Activated gamma-delta T cell treated with anti-CD3 and anti-CD28 coated beads, Interleukin-2, amount 50 U/mL, for 16 hours (primary cell): ENCODE results near the gene RAD51D.
A peak's percentile ranks its signal among the peaks of the same experiment; 100 is the strongest.
"Not testable (repeated sequence)": the region's sequence is repeated elsewhere in the genome, so short reads cannot be mapped to it uniquely, and the experiment has no call there.

Source experiments
- DNase-seq: peaks from one replicate; pipeline ENCODE4 v3.0.0-alpha.2; 2020; ENCODE audit warnings: low read depth

Gene RAD51D

GRCh38 chr17:35141681-35142466 lies 22.2 kb upstream of the RAD51D start, which contains the start of gene NLE1:
Gene NLE1, minus strand, starts transcription at chr17:35142303. Its CDS starts 28 bp downstream, at chr17:35142275.
- DNase-seq, result peak; percentile 81

GRCh38 chr17:35138218-35138617 lies 18.6 kb upstream of the RAD51D start:
- DNase-seq, result no peak

GRCh38 chr17:35135322-35135721 lies 15.7 kb upstream of the RAD51D start:
- no peak for DNase-seq

- no peak for DNase-seq
Observed at GRCh38 chr17:35132816-35133550, 13.3 kb upstream of the RAD51D start.

- no peak for DNase-seq
Observed at GRCh38 chr17:35132099-35132498, 12.4 kb upstream of the RAD51D start.

GRCh38 chr17:35130392-35130791 lies 10.7 kb upstream of the RAD51D start:
- DNase-seq, result no peak

- no peak for DNase-seq
Observed at GRCh38 chr17:35129973-35130351, 10.3 kb upstream of the RAD51D start.

- no peak for DNase-seq
Observed at GRCh38 chr17:35129154-35129972, 9.7 kb upstream of the RAD51D start.

GRCh38 chr17:35127751-35128514 lies 8.3 kb upstream of the RAD51D start:
- DNase-seq, result no peak

GRCh38 chr17:35121315-35121714 lies 1.7 kb upstream of the RAD51D start, which contains the start of gene FNDC8:
Gene FNDC8, plus strand, starts transcription at chr17:35121615. Its CDS starts 79 bp downstream, at chr17:35121694.
- no peak for DNase-seq

GRCh38 chr17:35117984-35118383 lies 1.7 kb downstream of the RAD51D start:
- no peak for DNase-seq

- no peak for DNase-seq
Observed at GRCh38 chr17:35116845-35117244, 2.8 kb downstream of the RAD51D start.

GRCh38 chr17:35110791-35111190 lies 8.9 kb downstream of the RAD51D start:
- not testable (repeated sequence) for DNase-seq

- no peak for DNase-seq
Observed at GRCh38 chr17:35104844-35105450, 14.7 kb downstream of the RAD51D start.

GRCh38 chr17:35103271-35103670 lies 16.4 kb downstream of the RAD51D start:
- DNase-seq, result no peak

- DNase-seq, result no peak
Observed at GRCh38 chr17:35101725-35102124, 17.9 kb downstream of the RAD51D start.

GRCh38 chr17:35101036-35101435 lies 18.6 kb downstream of the RAD51D start:
- DNase-seq, result no peak

GRCh38 chr17:35099908-35100307 lies 19.8 kb downstream of the RAD51D start:
- DNase-seq, result no peak

GRCh38 chr17:35097776-35098175 lies 21.9 kb downstream of the RAD51D start:
- DNase-seq, result no peak

GRCh38 chr17:35095741-35096140 lies 23.9 kb downstream of the RAD51D start:
- DNase-seq, result no peak

- DNase-seq, result no peak
Observed at GRCh38 chr17:35094902-35095301, 24.8 kb downstream of the RAD51D start.
